Fibroblast of villous mesenchyme (primary cell): ENCODE measurements around the gene KIF21B. TPM values are rescaled to one million over a fixed set of nuclear protein-coding genes. Genes with fewer than 3 reads are reported as not detected.

ENCODE experiments used
- DNase-seq: peaks from one replicate; pipeline ENCODE4 v3.0.0-alpha.2; 2010; ENCODE audit warnings: low read depth
- H3K4me3 ChIP-seq: 2 replicates; pipeline ENCODE4 v1.5.1; 2011; ENCODE audit warnings: low read depth, mild to moderate bottlenecking, low read length
- CTCF ChIP-seq: IDR thresholded peaks from 2 replicates; pipeline ENCODE4 v1.5.1; 2012; ENCODE audit warnings: low read depth, mild to moderate bottlenecking, low read length; ENCODE audit not compliant: insufficient read depth
- total RNA-seq: library from RNA; depleted of rRNA; stranded (reverse); fragments of >200 nt; gene quantifications from 2 replicates; pipeline ENCODE4 v1.2.3, GENCODE V29; 2012

KIF21B gene
- total RNA-seq, 1 donor = under 0.01 TPM

- no peak overlapping the region for H3K4me3 ChIP-seq
- no peak for TF ChIP-seq CTCF
- no peak for DNase-seq
Observed at GRCh38 chr1:200959411-200959921, 64.0 kb downstream of the KIF21B start.

GRCh38 chr1:200958597-200958996 lies 64.9 kb downstream of the KIF21B start:
- DNase-seq = no peak
- no peak for TF ChIP-seq CTCF
- H3K4me3 ChIP-seq = no peak overlapping the region

GRCh38 chr1:200954434-200954833 lies 69.1 kb downstream of the KIF21B start:
- no peak for TF ChIP-seq CTCF
- DNase-seq = no peak
- H3K4me3 ChIP-seq = no peak overlapping the region

- H3K4me3 ChIP-seq = no peak overlapping the region
- no peak for DNase-seq
- no peak for TF ChIP-seq CTCF
Observed at GRCh38 chr1:200951016-200951415, 72.5 kb downstream of the KIF21B start.

GRCh38 chr1:200949626-200950025 lies 73.9 kb downstream of the KIF21B start:
- no peak for TF ChIP-seq CTCF
- no peak overlapping the region for H3K4me3 ChIP-seq
- DNase-seq = no peak

GRCh38 chr1:200947059-200947566 lies 76.4 kb downstream of the KIF21B start:
- DNase-seq = no peak
- H3K4me3 ChIP-seq = no peak overlapping the region
- TF ChIP-seq CTCF = no peak

- no peak overlapping the region for H3K4me3 ChIP-seq
- TF ChIP-seq CTCF = no peak
- DNase-seq = no peak
Observed at GRCh38 chr1:200945111-200945510, 78.4 kb downstream of the KIF21B start.
